ENCODE results near the gene PLCL1.
A peak's percentile ranks its signal among the peaks of the same experiment; 100 is the strongest.

Gene PLCL1

GRCh38 chr2:198073253-198073652 is 268.9 kb downstream of the PLCL1 start:
- DNase-seq: no peak

DNA sequence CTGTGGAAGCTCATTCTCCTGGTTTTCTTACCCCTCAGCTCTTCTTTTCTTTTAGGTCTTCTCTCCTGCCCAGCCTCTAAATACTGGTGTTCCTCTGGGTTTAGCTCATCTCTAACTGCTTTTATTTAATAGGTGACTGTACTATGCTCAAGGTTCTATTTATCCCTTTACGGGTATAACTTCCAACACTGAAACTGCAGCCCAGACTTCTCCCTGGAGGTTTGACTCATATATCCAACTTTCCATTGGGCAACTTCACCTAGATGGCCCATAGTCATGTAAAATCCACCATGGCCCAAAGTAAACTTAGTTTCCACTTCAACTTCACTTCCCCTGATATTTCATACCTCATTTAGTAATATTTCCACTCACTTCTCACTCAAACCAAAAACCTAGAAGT is 273.1 kb downstream of the PLCL1 start:
- DNase-seq: no peak

GRCh38 chr2:198080879-198081765 is 276.7 kb downstream of the PLCL1 start:
- DNase-seq: no peak

DNA sequence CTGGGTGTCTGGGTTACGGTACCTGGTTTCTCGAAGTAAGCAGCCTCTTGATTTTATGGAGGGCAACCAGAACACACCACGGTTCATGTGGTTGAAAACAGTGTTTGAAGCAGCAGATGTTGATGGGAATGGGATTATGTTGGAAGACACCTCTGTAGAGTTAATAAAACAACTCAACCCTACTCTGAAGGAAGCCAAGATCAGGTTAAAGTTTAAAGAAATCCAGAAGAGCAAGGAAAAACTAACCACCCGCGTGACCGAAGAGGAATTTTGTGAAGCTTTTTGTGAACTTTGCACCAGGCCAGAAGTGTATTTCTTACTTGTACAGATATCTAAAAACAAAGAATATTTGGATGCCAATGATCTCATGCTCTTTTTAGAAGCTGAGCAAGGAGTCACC is 279.8 kb downstream of the PLCL1 start:
- no peak for DNase-seq

GRCh38 chr2:198096002-198096401 is 291.6 kb downstream of the PLCL1 start:
- no peak for DNase-seq

GRCh38 chr2:198096965-198097364 is 292.6 kb downstream of the PLCL1 start:
- no peak for DNase-seq

DNA sequence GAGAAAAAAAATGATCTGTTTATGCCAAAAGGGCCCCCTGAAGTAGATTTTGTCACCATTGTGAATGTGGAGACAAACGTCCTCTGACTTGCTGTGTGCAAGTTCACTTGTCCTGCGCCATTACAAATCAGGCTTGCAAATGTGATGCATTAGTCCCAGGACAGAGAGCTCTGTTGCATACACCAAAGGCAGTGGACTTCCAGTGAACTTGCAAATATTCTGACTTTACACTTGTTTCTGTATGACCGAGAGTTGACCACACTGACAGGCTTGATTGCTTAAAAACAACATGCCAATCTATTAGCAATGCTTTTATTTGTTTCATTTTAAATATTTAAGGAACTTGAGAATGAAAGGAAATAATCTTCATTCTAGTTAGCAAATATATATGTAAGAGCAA is 293.2 kb downstream of the PLCL1 start:
- no peak for DNase-seq

GRCh38 chr2:198098386-198098785 is 294.0 kb downstream of the PLCL1 start:
- DNase-seq: no peak

- DNase-seq: no peak
Observed at GRCh38 chr2:198098918-198099317, 294.5 kb downstream of the PLCL1 start.

DNA sequence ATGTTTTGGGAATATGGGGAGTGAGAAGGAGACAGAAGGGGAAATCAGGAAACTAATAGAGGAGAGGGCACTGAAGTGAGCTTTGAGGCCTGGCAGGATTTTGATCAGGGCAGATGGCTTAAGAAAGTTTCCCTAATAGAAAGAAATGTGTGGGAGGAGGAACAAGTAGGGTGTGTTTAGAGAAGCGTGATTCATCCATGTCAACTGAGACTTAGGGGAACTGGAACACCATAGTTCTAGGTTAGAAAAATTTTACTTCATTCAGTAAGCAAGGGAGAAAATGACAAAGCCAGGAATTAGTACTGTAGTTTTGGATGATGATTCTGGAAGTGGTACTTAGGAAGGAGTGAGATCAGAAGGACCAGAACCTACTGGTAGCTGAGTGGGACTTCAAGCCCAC is 296.0 kb downstream of the PLCL1 start:
- no peak for DNase-seq

DNA sequence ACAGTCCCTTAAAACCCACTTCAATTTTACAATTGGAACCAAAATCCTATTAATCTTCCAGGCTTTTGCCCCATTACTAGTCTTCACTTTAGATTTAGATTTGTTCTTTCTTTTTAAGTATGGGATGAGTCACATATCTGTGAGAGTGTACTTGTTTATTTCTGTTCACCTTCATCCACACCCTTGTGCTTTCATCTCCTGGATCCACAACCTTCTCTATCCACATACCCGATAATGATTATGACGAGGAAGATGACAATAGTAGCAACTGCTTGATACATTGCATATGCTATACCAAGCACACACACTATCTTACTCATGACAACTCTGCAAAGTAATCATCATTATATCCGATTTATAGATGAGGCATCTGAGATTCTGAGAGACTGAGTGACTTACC is 297.3 kb downstream of the PLCL1 start:
- no peak for DNase-seq

DNA sequence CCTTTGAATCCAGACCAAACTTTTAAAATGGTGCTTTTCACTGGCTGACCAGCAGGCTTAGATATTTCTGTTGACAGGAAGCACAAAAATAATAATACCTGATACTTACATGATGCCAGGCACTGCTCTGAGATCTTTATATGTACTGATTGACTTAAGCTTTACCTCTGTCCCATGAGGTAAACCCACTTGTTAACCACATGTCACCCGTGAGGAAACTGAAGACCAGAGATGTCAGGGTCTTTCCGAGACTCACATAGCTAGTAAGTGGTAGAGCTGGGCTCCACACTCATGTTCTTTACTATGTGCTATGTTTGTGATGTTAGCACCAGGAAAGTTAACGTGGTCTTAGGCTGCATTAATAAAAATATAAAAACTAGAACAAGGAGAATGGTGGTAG is 297.7 kb downstream of the PLCL1 start:
- DNase-seq: no peak

DNA sequence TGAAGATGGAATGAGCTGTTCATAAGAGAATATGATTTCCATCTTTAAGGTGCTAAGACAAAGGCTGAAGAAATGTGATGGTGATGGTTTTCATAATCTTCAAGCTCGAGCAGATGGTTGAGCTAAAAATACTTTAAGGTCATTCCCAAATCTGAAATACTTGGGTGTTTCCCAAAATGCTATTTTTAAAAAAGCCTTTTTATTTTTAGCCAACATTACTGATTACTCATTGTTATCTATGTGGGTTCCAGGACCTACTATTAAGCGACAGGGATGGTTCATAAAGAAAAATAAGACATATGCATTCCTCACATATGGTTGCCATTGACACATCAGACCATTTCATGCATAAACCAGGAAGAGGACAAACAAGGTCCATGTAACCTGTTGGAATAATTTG is 298.5 kb downstream of the PLCL1 start:
- DNase-seq: no peak

DNA sequence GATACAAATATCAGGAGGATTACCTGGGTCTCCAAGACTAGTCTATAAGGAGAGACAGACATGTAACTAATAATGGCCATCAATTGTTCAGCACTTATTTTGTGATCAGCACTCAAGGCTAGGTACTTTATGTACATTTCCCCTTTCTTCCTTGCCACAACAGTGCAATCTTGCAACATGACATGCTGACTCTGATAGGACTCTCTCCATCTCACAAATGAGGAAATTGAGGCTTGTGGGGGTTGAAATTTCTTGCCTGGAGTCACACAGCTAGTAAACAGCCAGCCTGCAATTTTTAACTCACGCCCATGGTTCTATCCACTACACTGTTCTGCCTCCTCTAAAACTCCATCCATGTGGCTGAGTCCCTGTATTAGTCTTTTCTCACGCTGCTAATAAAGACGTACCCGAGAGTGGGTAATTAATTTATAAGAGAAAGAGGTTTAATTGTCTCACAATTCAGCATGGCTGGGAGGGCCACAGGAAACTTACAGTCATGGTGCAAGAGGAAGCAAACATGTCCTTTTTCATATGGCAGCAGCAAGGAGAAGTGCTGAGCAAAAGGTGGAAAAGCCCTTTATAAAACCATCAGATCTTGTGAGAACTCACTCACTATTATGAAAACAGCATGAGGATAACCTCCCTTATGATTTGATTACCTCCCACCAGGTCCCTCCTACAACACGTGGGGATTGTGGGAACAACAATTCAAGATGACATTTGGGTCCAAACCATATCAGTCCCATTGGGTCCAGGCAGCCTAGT is 302.4 kb downstream of the PLCL1 start:
- DNase-seq: peak in 1 of 2 donors; percentile 13

DNA sequence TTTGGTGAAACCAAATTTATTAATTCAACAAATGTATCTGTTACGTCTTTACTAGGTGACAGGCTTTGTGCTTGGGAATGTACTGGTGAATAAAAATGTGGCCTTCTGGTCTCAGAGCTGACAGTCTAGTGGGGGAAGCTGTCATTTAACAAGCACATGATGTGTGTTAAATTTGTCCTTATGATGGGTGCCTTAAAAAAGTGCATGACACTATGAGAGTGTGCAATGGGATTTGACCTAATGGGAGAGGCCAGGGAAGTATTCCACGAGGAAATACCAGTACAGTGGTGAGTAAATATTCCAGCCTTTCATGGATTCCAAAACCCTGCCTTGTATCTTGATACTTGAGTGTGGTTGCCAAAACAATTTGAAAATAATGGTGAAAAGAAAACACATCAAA is 308.9 kb downstream of the PLCL1 start:
- no peak for DNase-seq

DNA sequence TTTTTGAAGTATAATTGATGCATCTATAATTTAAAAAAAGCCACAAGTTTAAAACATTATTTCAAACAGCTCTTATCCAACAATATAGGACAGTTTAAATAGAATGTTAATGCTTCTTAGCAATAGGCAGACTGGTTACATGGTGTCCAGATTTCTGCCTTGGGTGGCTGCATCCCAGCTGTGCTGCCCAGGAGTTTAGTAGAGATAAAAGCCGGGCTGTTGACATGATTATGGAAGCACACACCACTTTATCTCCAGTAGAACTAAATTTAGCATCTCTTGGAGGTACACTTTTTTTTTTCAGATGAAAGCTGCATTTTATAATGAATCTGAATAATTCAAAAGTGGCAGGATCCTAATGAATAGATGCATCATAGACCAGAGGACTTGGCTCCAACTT is 309.7 kb downstream of the PLCL1 start:
- DNase-seq: no peak

GRCh38 chr2:198115201-198115600 is 310.8 kb downstream of the PLCL1 start:
- DNase-seq: no peak

GRCh38 chr2:198116756-198117155 is 312.4 kb downstream of the PLCL1 start:
- no peak for DNase-seq

DNA sequence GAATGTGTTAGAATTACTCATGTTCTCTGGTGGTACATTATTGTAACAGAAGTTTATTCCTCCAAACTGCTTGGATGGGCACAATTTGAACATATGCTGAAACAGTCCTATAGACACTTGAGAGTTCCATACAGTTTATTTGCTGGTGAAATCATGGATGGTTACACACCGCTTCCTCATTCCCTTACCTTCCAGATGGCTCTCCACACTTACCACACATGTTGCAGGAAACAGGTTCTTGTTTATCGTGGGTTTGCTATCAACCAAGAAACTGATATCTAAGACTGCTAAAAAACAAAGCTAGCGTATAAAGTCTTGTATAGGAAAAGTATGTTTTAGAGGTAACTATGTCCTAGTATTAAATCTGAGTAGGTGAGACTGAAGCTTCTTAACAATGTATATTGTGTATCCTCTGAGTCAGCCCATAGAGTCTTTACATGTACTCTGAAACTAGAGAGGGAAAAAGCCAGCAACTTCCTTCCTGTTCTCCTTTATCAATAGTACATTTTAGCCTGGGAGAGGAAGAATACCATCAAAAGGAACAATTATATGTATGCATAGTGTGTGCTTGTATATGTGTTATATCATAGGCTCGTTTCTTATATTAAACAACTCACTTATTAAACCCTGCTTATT is 313.1 kb downstream of the PLCL1 start:
- DNase-seq: no peak

DNA sequence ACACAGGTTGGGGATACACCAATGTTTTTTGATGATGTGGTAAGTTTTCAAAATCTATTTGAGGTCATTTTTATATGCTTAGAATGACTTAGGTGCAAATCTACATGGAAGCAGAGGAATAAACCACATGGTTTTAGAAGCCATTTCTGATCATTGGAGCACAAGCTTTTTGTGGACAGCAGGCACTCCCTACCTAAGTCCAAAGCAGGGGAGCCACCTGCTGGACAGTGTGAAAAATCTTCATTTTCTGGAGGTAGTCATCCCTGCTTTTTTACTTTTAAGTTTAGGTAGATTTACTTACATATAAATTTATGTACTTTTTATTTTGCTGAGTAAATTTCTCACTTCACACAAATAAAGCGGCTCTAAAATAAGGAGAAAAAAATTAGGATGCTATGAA is 323.2 kb downstream of the PLCL1 start:
- DNase-seq: peak; percentile 42 to 57

- no peak for DNase-seq
Observed at GRCh38 chr2:198129609-198130008, 325.2 kb downstream of the PLCL1 start.

DNA sequence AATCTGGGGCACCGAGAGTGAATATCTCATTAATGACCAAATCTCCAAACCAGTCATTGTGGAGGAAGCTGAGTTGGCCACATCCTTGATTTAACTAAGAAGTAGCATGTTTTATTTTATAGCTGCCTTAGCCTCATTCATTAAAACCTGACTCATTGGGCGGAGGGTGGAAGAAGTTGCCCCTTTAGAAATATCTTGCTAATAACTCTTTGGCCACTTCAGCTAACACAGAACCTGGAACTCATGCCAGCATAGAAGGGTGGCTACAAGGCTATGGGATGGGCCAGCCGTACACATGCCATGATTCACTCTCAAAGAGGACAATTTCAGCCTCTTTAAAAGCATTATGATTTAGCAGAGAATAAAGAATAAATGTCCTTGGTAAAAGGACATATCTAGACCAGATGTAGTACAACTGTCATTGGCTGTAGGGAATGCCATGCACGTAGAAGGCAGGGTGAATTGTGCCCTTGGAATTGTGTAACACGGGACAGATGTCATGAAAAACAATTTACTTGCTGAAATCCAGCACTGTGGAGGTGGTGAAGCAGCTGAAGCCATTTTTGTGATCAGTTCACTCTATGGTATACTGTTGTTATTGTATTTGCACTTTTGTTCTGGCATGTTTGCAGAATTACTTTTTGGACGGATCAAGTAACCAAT is 330.0 kb downstream of the PLCL1 start:
- no peak for DNase-seq

DNA sequence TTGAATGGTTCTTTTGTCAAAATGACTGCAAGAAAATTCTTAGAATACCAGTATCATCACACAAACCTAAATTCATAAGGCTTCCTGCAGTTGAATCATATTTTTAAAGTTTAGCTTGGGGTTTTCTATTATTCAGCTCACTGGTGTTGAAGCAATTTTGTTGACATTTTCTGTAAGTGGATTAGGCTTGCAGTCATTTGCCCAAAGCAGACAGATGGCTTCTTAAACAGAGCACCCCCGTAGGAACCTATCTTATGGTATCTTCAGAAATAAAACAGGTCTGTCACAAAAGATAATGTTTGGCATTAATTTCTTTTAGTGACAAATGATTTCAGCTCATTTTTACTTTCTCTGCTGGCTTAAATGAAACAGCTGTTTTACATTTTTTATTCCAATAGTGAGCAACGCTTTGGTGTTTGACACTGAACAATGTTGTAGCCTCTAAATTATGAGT is 331.1 kb downstream of the PLCL1 start:
- DNase-seq: no peak

Measured in CD4-positive, alpha-beta T cell treated with Interferon alpha-2 for 1 hour (primary cell).